Measurements from ENCODE around the gene CHAD.

GRCh38 chr17:50467855-50468303 lies 801 bp downstream of the CHAD start:
- TF ChIP-seq CTCF (tag by site-specific recombination; IDR thresholded peaks at IDR 0.05) (no peak), SETDB1 (IDR thresholded peaks at IDR 0.05; ENCODE audit: insufficient read length, low read length) (no peak), IKZF3 (tag by site-specific recombination; IDR thresholded peaks at IDR 0.05) (no peak), ZFP69B (tag by site-specific recombination; IDR thresholded peaks at IDR 0.05) (no peak), ZNF629 (tag by site-specific recombination; IDR thresholded peaks at IDR 0.05) (no peak), GLI2 (tag by site-specific recombination; IDR thresholded peaks at IDR 0.05; ENCODE audit: borderline replicate concordance, low read depth) (no peak), SCRT1 (tag by site-specific recombination; IDR thresholded peaks at IDR 0.05; ENCODE audit: borderline replicate concordance) (no peak), PRDM1 (tag by site-specific recombination; IDR thresholded peaks at IDR 0.05) (no peak), ZNF280C (tag by site-specific recombination; IDR thresholded peaks at IDR 0.05) (no peak), ZBTB7A (tag by site-specific recombination; IDR thresholded peaks at IDR 0.05; ENCODE audit: low read depth) (no peak), ZFP37 (tag by site-specific recombination; IDR thresholded peaks at IDR 0.05) (no peak), ZNF580 (tag by site-specific recombination; IDR thresholded peaks at IDR 0.05) (no peak), PATZ1 (tag by site-specific recombination; IDR thresholded peaks at IDR 0.05) (no peak), ZNF221 (tag by site-specific recombination; IDR thresholded peaks at IDR 0.05; ENCODE audit: borderline replicate concordance) (no peak)
